H1 (cell line): ENCODE results near the gene IFI27L1.

Experiments used
- BACH1 ChIP-seq: IDR thresholded peaks from 2 replicates; pipeline ENCODE4 v1.6.1; 2012; ENCODE audit warnings: low read length, improper control_type of control experiment
- CEBPB ChIP-seq: IDR thresholded peaks from 2 replicates; pipeline ENCODE4 v1.6.1; 2012; ENCODE audit warnings: low read depth, low read length
- POLR2A ChIP-seq, 2 experiments: IDR thresholded peaks; 1 replicate in 1 of 2; 2 replicates in 1 of 2; pipeline ENCODE4 v1.6.1; 2011; ENCODE audit warnings: low read depth in 2 of 2, low read length in 2 of 2, mild to moderate bottlenecking in 2 of 2; ENCODE audit errors: control extremely low read depth in 1 of 2
- POLR2AphosphoS5 ChIP-seq: IDR thresholded peaks from 2 replicates; pipeline ENCODE4 v1.6.1; 2011; ENCODE audit warnings: low read depth, low read length
- RAD21 ChIP-seq, 2 experiments: IDR thresholded peaks in 1 of 2; conservative IDR thresholded peaks in 1 of 2; 2 replicates each; pipeline ENCODE4 v1.6.1; 2011; ENCODE audit warnings: low read depth in 2 of 2, low read length in 2 of 2, improper control_type of control experiment in 1 of 2, inconsistent platforms in 1 of 2, mild to moderate bottlenecking in 1 of 2, moderate library complexity in 1 of 2
- SP1 ChIP-seq: IDR thresholded peaks from 2 replicates; pipeline ENCODE4 v1.6.1; 2011; ENCODE audit warnings: low read depth, low read length
- SP2 ChIP-seq: IDR thresholded peaks from 2 replicates; pipeline ENCODE4 v1.6.1; 2012; ENCODE audit warnings: mild to moderate bottlenecking, low read length, inconsistent platforms
- TAF1 ChIP-seq: IDR thresholded peaks from 2 replicates; pipeline ENCODE4 v1.6.1; 2011; ENCODE audit warnings: mild to moderate bottlenecking, low read depth, low read length
- TF ChIP-seq, protein P1 (sequence below), 3 experiments: IDR thresholded peaks; 1 replicate in 2 of 3; 2 replicates in 1 of 3; pipeline versions ENCODE4 v1.5.1 to v1.6.1; 2011; ENCODE audit warnings: low read length in 3 of 3, mild to moderate bottlenecking in 3 of 3, inconsistent platforms in 2 of 3, low read depth in 1 of 3, moderate library complexity in 1 of 3; ENCODE audit not compliant: insufficient read depth in 1 of 3; ENCODE audit errors: control extremely low read depth in 1 of 3

DNA sequence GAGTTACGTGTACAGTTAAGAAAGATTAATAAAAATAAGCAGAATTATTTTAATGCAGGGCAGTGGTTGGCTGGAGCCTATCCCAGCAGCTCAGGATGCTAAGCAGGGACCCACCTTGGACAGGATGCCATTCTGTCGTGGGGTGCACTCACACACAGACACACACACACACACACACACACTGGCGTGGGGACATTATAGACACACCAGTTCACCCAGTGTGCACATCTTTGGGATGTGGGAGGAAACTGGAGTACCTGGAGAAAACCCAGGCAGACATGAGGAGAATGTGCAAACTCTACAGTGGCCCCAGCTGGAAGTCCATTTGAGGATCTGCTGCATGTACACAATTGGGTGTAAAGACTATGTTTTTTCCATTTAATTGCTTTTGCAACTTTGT, 61.1 kb downstream of the IFI27L1 start:
- TF ChIP-seq, protein P1, sequence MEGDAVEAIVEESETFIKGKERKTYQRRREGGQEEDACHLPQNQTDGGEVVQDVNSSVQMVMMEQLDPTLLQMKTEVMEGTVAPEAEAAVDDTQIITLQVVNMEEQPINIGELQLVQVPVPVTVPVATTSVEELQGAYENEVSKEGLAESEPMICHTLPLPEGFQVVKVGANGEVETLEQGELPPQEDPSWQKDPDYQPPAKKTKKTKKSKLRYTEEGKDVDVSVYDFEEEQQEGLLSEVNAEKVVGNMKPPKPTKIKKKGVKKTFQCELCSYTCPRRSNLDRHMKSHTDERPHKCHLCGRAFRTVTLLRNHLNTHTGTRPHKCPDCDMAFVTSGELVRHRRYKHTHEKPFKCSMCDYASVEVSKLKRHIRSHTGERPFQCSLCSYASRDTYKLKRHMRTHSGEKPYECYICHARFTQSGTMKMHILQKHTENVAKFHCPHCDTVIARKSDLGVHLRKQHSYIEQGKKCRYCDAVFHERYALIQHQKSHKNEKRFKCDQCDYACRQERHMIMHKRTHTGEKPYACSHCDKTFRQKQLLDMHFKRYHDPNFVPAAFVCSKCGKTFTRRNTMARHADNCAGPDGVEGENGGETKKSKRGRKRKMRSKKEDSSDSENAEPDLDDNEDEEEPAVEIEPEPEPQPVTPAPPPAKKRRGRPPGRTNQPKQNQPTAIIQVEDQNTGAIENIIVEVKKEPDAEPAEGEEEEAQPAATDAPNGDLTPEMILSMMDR (IDR thresholded peaks at IDR 0.05; ENCODE audit: control extremely low read depth in 1 of 3, insufficient read depth in 1 of 3, low read depth in 1 of 3, low read length in 3 of 3), result no peak
- TF ChIP-seq POLR2A (IDR thresholded peaks at IDR 0.05; ENCODE audit: control extremely low read depth in 1 of 2, low read depth in 2 of 2, low read length in 2 of 2) (no peak), RAD21 (IDR thresholded peaks at IDR 0.05 in 1 of 2, conservative IDR thresholded peaks at IDR 0.05 in 1 of 2; ENCODE audit: low read depth in 2 of 2, low read length in 2 of 2) (no peak), SP2 (no peak), TAF1 (no peak), CEBPB (no peak), BACH1 (no peak), POLR2AphosphoS5 (no peak), SP1 (no peak)
